Colonic mucosa (tissue), 4 donors: Measurements from ENCODE around the gene SCGB1C2. TPM values are rescaled to one million over a fixed set of nuclear protein-coding genes. Genes with fewer than 3 reads are reported as not detected.

Experiments
- DNase-seq: peaks from one replicate; pipeline ENCODE4 v3.0.0-alpha.2; 2020
- H3K27ac ChIP-seq: fragments of 200-600 bp; one replicate; pipeline ENCODE4 v1.8.0; 2021
- H3K27me3 ChIP-seq: fragments of 200-600 bp; one replicate; pipeline ENCODE4 v1.8.0; 2021
- H3K36me3 ChIP-seq: fragments of 200-600 bp; one replicate; pipeline ENCODE4 v1.8.0; 2021
- H3K4me1 ChIP-seq: fragments of 200-600 bp; one replicate; pipeline ENCODE4 v1.8.0; 2021; ENCODE audit warnings: mild to moderate bottlenecking
- H3K4me3 ChIP-seq: fragments of 200-600 bp; one replicate; pipeline ENCODE4 v1.8.0; 2021
- H3K9ac ChIP-seq, 2 donors: one replicate each; pipeline ENCODE4 v1.7.0; 2013; ENCODE audit warnings: control low read depth in 2 of 2, low read depth in 2 of 2, low read length in 2 of 2
- H3K9me3 ChIP-seq: fragments of 200-600 bp; one replicate; pipeline ENCODE4 v1.8.0; 2021
- intact Hi-C: fragments of 100-400 bp; cut with DNase I; formaldehyde crosslinking; loops from one replicate; pipeline ENCODE4 v1.14.1; 2022
- total RNA-seq, 2 donors: library from RNA; stranded (reverse); fragmentation: NEBNext Ultra II Directional in 1 of 2; extraction: Animal tissue kit (Norgen Biotek cat#: 25700) in 1 of 2; gene quantifications; one replicate each; pipeline ENCODE4 v1.2.1, GENCODE V29; 2021
- TF ChIP-seq, protein P1 (sequence below): fragments of 200-600 bp; IDR thresholded peaks from one replicate; pipeline ENCODE4 v1.8.0; 2022; ENCODE audit warnings: antibody characterized with exemption, mild to moderate bottlenecking
- donor health status: healthy.
- donor health status: DM: no; HTN: no; CAD: no.
- donor health status: DM: no; HTN: no; CAD: no.

SCGB1C2 gene
- total RNA-seq, 2 donors from 2014 or later = not detected

DNA sequence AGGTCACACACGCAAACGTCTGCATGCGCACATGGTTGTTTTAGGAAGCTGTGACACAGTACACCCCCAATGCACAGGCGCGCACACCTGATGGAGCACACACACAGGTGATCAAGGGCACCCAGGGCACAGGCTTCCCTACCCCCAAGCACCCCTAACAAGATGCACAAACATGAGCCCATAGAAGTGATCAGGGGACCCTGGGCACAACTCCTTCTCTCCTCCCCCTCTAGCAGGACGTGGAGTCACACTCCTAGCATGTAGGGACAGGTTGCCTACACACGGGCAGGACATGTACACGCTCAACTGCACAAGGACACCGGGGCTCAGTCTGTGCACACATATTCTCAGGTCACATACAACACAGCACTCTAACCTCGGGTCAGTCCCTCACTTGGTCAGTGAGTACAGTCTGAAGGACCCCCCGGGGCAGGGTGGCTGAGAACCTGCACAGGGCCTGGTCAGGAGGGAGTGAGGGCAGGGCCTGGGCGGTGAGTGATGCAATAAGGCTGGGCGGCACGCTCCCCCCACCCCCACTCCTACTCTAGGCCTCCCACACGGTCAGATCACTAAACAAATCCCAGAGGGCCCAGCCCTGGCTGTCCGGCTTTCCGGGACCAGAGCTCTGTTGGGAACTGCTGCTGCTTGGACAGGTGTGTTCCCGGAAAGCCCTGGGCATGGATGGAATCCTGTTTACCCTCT lies 44.8 kb downstream of the SCGB1C2 start:
- Histone ChIP-seq H3K9ac (no peak overlapping the region), H3K27ac (no peak overlapping the region), H3K4me3 (peak overlapping the region; percentile 24), H3K27me3 (peaks cover 23% of the 10 kb centered on the region), H3K4me1 (no peaks in the 10 kb centered on the region), H3K36me3 (no peaks in the 10 kb centered on the region), H3K9me3 (no peaks in the 10 kb centered on the region)
- DNase-seq = no peak
- TF ChIP-seq, protein P1, sequence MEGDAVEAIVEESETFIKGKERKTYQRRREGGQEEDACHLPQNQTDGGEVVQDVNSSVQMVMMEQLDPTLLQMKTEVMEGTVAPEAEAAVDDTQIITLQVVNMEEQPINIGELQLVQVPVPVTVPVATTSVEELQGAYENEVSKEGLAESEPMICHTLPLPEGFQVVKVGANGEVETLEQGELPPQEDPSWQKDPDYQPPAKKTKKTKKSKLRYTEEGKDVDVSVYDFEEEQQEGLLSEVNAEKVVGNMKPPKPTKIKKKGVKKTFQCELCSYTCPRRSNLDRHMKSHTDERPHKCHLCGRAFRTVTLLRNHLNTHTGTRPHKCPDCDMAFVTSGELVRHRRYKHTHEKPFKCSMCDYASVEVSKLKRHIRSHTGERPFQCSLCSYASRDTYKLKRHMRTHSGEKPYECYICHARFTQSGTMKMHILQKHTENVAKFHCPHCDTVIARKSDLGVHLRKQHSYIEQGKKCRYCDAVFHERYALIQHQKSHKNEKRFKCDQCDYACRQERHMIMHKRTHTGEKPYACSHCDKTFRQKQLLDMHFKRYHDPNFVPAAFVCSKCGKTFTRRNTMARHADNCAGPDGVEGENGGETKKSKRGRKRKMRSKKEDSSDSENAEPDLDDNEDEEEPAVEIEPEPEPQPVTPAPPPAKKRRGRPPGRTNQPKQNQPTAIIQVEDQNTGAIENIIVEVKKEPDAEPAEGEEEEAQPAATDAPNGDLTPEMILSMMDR = no peak
- intact Hi-C loops = no loop called here

DNA sequence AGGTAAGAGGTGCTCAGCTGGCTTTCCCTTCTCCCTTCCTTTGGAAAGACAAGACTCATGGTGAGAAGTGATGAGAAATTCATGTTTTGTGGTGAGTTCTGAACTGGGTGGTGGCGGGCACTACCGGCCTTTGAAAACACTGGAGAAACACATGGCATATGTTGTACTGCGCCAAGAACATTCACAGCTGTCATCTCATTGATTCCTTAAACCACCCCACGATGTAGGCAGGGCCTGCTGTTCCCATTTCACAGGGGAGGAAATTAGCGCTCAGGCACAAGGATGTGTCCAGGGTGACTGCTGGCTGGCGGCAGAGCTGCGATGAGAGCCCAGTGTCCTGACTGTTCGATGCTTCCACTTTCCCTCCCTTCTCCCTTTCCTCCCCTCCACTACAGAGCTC lies 45.7 kb downstream of the SCGB1C2 start:
- no peaks in the 10 kb centered on the region for H3K9me3 ChIP-seq
- H3K27me3 ChIP-seq = peaks cover 23% of the 10 kb centered on the region
- intact Hi-C loops = no loop called here
- H3K9ac ChIP-seq = no peak overlapping the region
- H3K36me3 ChIP-seq = no peaks in the 10 kb centered on the region
- no peak overlapping the region for H3K27ac ChIP-seq
- DNase-seq = no peak
- no peaks in the 10 kb centered on the region for H3K4me1 ChIP-seq
- no peak overlapping the region for H3K4me3 ChIP-seq
- TF ChIP-seq, protein P1 = no peak

DNA sequence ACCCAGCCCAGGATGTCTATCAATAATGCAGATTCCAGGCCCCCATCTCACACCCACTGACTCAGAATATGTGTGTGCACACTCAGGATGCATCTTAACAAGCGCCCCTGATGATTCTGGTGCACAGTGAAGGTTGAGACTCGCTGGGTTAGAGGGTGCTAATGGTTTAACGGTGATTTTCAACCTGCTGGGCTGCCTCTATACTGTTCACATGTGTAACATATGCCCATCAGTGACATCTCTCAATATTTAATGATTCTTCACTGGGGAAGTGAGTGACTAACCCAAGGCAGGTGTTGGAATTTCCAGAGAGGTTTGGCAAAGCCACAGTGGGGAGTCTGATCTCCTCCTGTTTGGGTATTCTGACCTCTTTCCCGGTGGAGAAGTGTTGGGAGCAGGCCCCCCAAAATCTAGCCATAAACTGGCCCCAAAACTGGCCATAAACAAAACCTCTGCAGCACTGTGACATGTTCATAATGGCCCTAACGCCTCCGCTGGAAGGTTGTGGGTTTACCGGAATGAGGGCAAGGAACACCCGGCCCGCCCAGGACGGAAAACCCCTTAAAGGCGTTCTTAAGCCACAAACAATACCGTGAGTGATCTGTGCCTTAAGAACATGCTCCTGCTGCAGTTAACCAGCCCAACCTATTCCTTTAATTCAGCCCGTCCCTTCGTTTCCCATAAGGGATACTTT lies 48.2 kb downstream of the SCGB1C2 start:
- H3K4me1 ChIP-seq = no peaks in the 10 kb centered on the region
- H3K9ac ChIP-seq = no peak overlapping the region
- peaks cover 11% of the 10 kb centered on the region for H3K27me3 ChIP-seq
- no peak for DNase-seq
- H3K36me3 ChIP-seq = no peaks in the 10 kb centered on the region
- no peak overlapping the region for H3K27ac ChIP-seq
- H3K9me3 ChIP-seq = no peaks in the 10 kb centered on the region
- TF ChIP-seq, protein P1 = no peak
- H3K4me3 ChIP-seq = no peak overlapping the region
- intact Hi-C loops = no loop called here

DNA sequence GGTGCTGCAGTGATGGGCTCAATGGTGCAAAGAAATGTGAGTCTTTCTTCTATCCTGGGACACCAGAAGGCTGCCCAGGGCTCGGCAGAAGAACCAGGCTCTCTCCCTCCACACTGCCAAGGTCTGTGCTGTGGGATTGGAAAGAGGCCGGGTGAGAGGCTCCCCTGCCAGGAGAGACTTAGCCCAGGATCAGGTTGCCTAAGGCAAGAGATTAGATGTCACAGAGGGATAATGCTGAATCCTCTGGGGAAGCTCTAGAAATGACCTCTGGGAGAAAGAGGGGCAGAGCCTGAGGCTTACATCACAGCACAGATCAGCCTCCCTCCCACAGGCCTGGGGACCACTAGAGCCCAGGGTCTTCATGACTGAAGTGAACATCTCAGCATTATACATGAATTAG lies 49.8 kb downstream of the SCGB1C2 start:
- Histone ChIP-seq H3K27ac (no peak overlapping the region), H3K4me1 (no peaks in the 10 kb centered on the region), H3K9ac (no peak overlapping the region), H3K36me3 (no peaks in the 10 kb centered on the region), H3K9me3 (no peaks in the 10 kb centered on the region), H3K4me3 (no peak overlapping the region), H3K27me3 (no peaks in the 10 kb centered on the region)
- TF ChIP-seq, protein P1 = no peak
- intact Hi-C loops = no loop called here
- no peak for DNase-seq

Other genes with a start within 250 kb of the SCGB1C2 start
- gene DOC2B, start 44.1 kb downstream of the SCGB1C2 start, total RNA-seq = 1 to 10 TPM; 1.3 to 4.4 TPM
- gene RPH3AL, start 215.2 kb downstream of the SCGB1C2 start, total RNA-seq = 10 to 100 TPM; 14.9 to 34.2 TPM